Prostate gland (tissue), 2 donors: ENCODE measurements around the gene RUSC1.
"Not testable (repeated sequence)": the region's sequence is repeated elsewhere in the genome, so short reads cannot be mapped to it uniquely, and the experiment has no call there.

Experiments
- POLR2A ChIP-seq: fragments of 450-650 bp; IDR thresholded peaks from one replicate; pipeline ENCODE4 v1.6.1; 2016; ENCODE audit warnings: antibody characterized with exemption, mild to moderate bottlenecking
- TF ChIP-seq, protein P1 (sequence below), 4 experiments: fragments of 200-600 bp in 2 of 4; fragments of 450-650 bp in 2 of 4; sonication (generic) in 2 of 4; IDR thresholded peaks; 1 replicate in 3 of 4; 2 replicates in 1 of 4; pipeline ENCODE4 v1.5.1; 2016 to 2019; ENCODE audit warnings: antibody characterized with exemption in 4 of 4, mild to moderate bottlenecking in 2 of 4, moderate library complexity in 2 of 4

DNA sequence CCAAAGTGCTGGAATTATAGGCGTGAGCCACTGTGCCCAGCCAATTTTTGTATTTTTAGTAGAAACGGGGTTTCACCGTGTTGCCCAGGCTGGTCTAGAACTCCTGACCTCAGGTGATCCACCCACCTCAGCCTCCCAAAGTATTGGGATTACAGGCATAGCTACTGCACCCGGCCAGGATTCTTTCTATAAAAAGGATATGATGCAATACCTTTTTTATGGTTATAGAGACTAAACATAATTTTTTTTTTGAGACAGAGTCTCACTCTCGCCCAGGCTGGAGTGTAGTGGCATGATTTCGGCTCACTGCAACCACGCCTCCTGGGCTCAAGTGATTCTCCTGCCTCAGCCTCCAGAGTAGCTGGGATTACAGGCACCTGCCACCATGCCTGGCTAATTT is 8.2 kb downstream of the RUSC1 start:
- TF ChIP-seq POLR2A: not testable (repeated sequence)
- TF ChIP-seq, protein P1, sequence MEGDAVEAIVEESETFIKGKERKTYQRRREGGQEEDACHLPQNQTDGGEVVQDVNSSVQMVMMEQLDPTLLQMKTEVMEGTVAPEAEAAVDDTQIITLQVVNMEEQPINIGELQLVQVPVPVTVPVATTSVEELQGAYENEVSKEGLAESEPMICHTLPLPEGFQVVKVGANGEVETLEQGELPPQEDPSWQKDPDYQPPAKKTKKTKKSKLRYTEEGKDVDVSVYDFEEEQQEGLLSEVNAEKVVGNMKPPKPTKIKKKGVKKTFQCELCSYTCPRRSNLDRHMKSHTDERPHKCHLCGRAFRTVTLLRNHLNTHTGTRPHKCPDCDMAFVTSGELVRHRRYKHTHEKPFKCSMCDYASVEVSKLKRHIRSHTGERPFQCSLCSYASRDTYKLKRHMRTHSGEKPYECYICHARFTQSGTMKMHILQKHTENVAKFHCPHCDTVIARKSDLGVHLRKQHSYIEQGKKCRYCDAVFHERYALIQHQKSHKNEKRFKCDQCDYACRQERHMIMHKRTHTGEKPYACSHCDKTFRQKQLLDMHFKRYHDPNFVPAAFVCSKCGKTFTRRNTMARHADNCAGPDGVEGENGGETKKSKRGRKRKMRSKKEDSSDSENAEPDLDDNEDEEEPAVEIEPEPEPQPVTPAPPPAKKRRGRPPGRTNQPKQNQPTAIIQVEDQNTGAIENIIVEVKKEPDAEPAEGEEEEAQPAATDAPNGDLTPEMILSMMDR (IDR thresholded peaks at IDR 0.05): not testable (repeated sequence)
